Left ventricle myocardium superior (tissue), 1 donor: ENCODE results near the gene BDNF. TPM values are rescaled to one million over a fixed set of nuclear protein-coding genes. Genes with fewer than 3 reads are reported as not detected.

ENCODE experiments used
- ATAC-seq: fragments of 200-7000 bp; cut with Tn5 transposase; one replicate; pipeline ENCODE4 v1.9.1; 2020; ENCODE audit warnings: mild to moderate bottlenecking, moderate library complexity
- DNase-seq: peaks from one replicate; pipeline ENCODE4 v3.0.0-alpha.2; 2020
- intact Hi-C: fragments of 100-400 bp; cut with micrococcal nuclease; formaldehyde crosslinking; loops from one replicate; pipeline ENCODE4 v1.11.0; 2022
- total RNA-seq: library from RNA; stranded (reverse); fragmentation: NEBNext Ultra II Directional; extraction: Animal tissue kit (Norgen Biotek cat#: 25700); gene quantifications from one replicate; pipeline ENCODE4 v1.2.1, GENCODE V29; 2021
- donor health status: DM: no; HTN: yes; CAD: no; lungs with severe emphysema.

Gene BDNF
- total RNA-seq, 1 donor from 2014 or later: 2.4 TPM

DNA sequence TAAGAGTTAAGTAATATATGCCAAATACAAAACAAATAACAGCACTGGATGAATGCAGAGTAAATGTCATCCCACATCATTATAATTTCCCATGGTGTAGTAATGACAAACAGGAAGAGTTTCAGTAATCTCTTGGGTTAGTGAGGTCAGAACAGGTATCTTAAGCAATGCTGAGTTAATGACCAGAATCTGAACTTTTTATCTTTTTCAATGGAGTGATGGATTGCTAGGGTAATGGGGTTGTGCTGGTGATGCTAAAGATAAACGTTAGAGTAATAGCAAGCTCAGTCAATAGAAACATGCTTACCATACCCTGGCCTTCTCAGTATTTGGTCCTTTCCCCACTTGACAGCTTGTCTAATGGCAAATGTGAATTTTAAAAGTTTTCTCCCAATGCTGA lies 11.5 kb upstream of the BDNF start:
- no peak for ATAC-seq
- intact Hi-C loops: no loop called here
- DNase-seq: no peak

- no peak for ATAC-seq
- no peak for DNase-seq
- intact Hi-C loops: no loop called here
Observed at GRCh38 chr11:27710536-27710935, 10.3 kb upstream of the BDNF start.

- DNase-seq (no peak), ATAC-seq (no peak)
- intact Hi-C loops: no loop called here
Observed at GRCh38 chr11:27707676-27708075, 7.4 kb upstream of the BDNF start.

GRCh38 chr11:27705873-27706820 lies 5.9 kb upstream of the BDNF start:
- no peak for DNase-seq
- peak; percentile 39 for ATAC-seq
- intact Hi-C loops: no loop called here

DNA sequence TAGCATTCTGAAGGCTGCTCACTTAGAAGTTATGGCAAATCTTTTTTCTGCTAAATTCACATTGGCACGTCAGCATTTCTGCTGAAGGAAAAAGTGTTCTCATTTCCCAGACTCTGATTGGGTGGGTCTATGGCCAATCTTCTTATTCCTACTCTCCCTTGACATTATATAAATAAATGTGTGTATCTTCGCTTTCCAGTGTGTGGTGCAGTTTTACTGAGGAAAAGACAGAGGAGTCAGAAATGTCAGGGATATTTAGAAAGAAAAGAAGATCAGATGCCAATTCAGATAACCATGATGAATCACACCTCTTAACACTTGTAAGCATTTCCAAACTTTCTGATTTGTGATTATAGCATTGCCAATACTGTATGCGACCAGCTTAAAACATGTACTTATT lies 3.2 kb upstream of the BDNF start:
- ATAC-seq (no peak), DNase-seq (no peak)
- intact Hi-C loops: no loop called here

DNA sequence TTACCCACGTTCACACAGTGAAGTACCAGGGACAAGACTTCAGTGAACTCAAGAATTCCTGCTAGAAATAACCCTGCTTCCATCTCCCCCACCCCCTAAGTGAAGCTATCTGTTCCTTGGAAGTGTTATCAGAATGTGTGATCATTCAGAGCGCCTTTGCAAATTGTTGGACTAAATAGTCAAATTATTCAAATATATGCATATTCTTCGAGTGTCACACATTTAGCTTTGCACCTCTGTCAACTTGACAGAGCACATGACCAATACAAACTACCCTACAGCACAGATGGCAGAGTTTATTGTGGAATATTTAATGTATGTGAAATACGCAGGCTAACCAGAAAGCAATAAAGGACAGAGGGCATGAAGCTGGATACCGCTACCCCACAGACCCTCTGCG lies 2.6 kb upstream of the BDNF start:
- DNase-seq (no peak), ATAC-seq (no peak)
- intact Hi-C loops: no loop called here

- peak; percentile 62 for ATAC-seq
- DNase-seq: peak; percentile 60
- intact Hi-C loops: no loop called here
Observed at GRCh38 chr11:27701355-27702105, 1.3 kb upstream of the BDNF start.

DNA sequence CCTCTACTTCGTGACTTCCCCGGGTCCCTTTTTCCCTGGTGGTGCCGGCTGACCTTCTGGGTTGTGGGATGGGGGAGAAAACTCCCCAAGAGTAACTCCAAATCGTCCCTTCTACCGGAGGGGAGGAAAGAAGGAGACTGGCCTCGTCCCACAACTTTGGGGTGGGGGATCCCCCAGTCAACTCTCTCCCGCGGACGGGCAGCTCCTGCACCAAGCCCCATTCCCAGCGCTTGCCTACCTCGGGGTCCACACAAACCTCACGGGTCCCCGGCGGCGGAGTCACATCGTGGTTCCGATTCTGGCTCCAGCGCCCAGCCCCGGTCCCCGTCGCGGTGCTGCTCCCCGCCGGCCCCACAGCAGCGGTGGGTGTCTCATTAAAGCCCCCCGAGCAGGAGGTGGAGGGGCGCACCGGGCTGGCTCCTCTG lies 317 bp downstream of the BDNF start:
- ATAC-seq (no peak), DNase-seq (no peak)
- intact Hi-C loops: loop anchor here (5.0 to 10.0 kb wide), 2 partner anchors 827 to 1635 kb away; no protein-coding TSS in a partner anchor

- intact Hi-C loops: loop anchor here (5.0 to 10.0 kb wide), 2 partner anchors 828 to 1635 kb away; no protein-coding TSS in a partner anchor
- ATAC-seq: peak; percentile 14
- no peak for DNase-seq
Observed at GRCh38 chr11:27699242-27699925, 871 bp downstream of the BDNF start.

- intact Hi-C loops: loop anchor here (5.0 to 10.0 kb wide), 2 partner anchors 828 to 1636 kb away; no protein-coding TSS in a partner anchor
Observed at GRCh38 chr11:27698872-27699241, 1.4 kb downstream of the BDNF start.

GRCh38 chr11:27697679-27698275 lies 2.5 kb downstream of the BDNF start:
- ATAC-seq: no peak
- no peak for DNase-seq
- intact Hi-C loops: loop anchor here (5.0 to 10.0 kb wide), 2 partner anchors 830 to 1637 kb away; no protein-coding TSS in a partner anchor

More at GRCh38 chr11:27698872-27699241, 1.4 kb downstream of the BDNF start:
- ATAC-seq (peak; percentile 90), DNase-seq (peak; percentile 86)

DNA sequence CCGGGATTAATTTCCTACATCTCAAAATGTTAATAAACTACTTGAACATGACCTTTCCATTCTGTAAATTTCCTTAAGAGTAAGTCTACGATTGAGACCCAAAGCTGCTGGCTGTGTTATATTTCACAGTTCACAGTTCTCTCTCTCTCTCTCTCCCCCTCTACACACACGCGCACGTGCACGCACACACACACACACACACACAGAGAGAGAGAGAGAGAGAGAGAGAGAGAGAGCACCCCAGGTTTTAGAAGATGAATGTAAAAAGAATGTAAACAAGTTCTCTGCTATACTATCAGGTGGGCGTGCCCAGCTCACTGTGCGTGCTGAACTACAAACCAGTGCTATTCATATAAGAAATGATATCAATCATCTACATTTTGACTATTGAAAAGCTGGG lies 3.3 kb downstream of the BDNF start:
- DNase-seq: no peak
- intact Hi-C loops: loop anchor here (5.0 to 10.0 kb wide), 2 partner anchors 830 to 1638 kb away; no protein-coding TSS in a partner anchor
- ATAC-seq: no peak

DNA sequence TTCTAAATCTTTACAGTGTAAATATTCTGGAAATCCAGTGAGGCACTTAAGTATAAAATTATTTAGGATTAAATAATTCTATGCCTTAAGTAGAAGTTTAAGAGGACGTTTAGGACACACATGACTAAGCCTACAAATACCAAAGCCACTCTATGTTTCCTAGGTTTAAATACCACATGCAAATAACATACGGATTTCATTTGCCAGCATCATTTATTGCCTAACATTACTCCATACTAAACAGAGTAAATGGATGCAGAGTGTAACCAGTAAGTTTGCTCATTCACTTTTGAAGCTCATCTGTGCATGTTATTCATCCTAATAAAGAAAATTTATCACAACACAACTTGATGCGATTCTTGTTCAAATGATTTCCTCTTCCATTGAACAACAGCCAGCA lies 4.1 kb downstream of the BDNF start:
- ATAC-seq (no peak), DNase-seq (no peak)
- intact Hi-C loops: loop anchor here (5.0 to 10.0 kb wide), 2 partner anchors 831 to 1639 kb away; no protein-coding TSS in a partner anchor

GRCh38 chr11:27694992-27695391 lies 5.3 kb downstream of the BDNF start:
- intact Hi-C loops: loop anchor here (5.0 to 10.0 kb wide), 2 partner anchors 832 to 1640 kb away; no protein-coding TSS in a partner anchor
- ATAC-seq (no peak), DNase-seq (no peak)

DNA sequence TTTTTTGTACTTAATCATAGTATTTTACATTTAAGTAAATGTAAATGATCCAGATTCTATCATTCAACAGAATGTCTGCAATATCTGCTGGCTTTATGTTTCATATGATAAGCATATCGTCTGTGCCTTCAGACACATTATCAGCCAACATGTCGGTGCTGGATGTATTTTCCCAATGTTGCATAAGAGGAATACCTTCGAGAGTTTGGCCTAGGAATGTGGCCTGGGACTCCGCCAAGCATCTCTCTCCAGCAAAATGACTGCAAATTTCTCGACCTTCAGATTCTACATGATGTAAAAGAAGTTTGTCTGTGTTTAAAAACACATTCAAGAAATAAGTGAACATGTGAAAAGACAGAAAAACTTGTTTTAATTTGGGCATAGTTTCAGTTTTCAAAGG lies 6.9 kb downstream of the BDNF start:
- DNase-seq (no peak), ATAC-seq (no peak)
- intact Hi-C loops: loop anchor here (10.0 kb wide), 1 partner anchor 1641 kb away; no protein-coding TSS in a partner anchor

DNA sequence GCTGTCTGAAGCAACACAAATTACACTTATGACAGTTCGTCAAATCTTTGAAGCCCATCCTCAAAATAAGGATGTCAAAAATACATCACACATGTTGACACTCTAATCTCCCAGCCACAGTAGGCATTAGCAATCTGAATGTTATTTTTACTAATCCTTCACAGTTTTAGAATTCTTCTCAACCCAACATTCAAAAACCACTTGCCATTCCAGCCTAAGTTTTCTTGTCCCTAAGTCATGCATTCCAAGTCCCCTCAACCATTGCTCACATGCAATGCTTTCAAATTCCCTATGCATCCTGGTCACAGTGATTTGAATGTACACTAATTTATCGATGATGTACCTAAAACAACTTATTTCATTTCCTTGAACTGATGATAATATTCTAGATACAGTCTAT lies 7.5 kb downstream of the BDNF start:
- intact Hi-C loops: loop anchor here (10.0 kb wide), 1 partner anchor 1642 kb away; no protein-coding TSS in a partner anchor
- ATAC-seq: no peak

DNA sequence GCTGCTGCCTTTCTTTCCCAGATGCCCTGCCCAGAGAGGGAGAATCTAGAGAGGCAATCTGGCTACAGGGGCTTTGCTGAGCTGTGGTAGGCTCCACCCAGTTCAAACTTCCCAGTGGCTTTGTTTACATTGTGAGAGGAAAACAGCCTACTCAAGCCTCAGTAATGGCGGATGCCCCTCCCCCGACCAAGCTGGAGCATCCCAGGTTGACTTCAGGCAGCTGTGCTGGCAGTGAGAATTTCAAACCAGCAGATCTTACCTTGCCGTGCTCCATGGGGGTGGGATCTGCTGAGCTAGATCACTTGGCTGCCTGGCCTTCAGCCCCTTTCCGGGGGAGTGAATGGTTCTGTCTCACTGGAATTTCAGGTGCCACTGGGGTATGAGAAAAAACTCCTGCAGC lies 12.2 kb downstream of the BDNF start:
- DNase-seq: no peak
- intact Hi-C loops: no loop called here
- ATAC-seq: no peak

More for the DNA sequence above, 7.5 kb downstream of the BDNF start:
- no peak for DNase-seq

DNA sequence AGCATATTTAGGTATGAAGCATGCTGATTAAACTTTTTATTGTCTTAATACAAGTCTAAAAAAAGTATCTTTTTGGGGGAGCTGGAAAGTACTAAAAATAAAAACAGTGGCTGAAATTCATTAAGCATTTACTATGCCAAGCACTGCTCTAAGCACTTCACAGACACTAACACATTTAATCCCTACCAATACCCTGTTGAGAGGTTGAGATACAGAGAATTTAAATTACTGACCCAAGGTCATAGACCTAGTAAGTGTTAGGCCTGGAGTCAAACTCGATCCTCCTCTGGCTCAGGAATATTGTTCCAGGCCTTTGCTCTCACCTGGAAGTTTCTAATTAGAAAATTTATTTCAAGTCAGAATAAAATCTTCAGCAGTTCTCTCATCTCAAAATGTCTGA lies 18.6 kb downstream of the BDNF start:
- intact Hi-C loops: no loop called here
- ATAC-seq: peak; percentile 84

More for the DNA sequence above, 18.6 kb downstream of the BDNF start:
- DNase-seq: no peak
